Fibroblast of lung (primary cell): ENCODE measurements around the gene TAMALIN. TPM values are rescaled to one million over a fixed set of nuclear protein-coding genes. Genes with fewer than 3 reads are reported as not detected.

Source experiments
- DNase-seq, 2 donors: peaks; one replicate each; pipeline versions ENCODE4 v3.0.0 to v3.0.0-alpha.2; 2010; ENCODE audit warnings: low read depth in 2 of 2
- H2AFZ ChIP-seq: 2 replicates; pipeline ENCODE4 v1.5.1; 2012; ENCODE audit warnings: low read length, control low read depth, inconsistent platforms
- H3K27ac ChIP-seq: 2 replicates; pipeline ENCODE4 v1.5.1; 2011; ENCODE audit warnings: low read length, control low read depth; ENCODE audit not compliant: insufficient read depth
- H3K27me3 ChIP-seq: 2 replicates; pipeline ENCODE4 v1.5.1; 2011; ENCODE audit warnings: mild to moderate bottlenecking, low read length; ENCODE audit not compliant: control insufficient read depth, insufficient read depth
- H3K36me3 ChIP-seq: 2 replicates; pipeline ENCODE4 v1.5.1; 2011; ENCODE audit warnings: low read length; ENCODE audit not compliant: control insufficient read depth, insufficient read depth
- H3K4me1 ChIP-seq: 2 replicates; pipeline ENCODE4 v1.5.1; 2011; ENCODE audit warnings: low read length; ENCODE audit not compliant: control insufficient read depth, insufficient read depth; ENCODE audit errors: extremely low read depth
- H3K4me2 ChIP-seq: 2 replicates; pipeline ENCODE4 v1.5.1; 2011; ENCODE audit warnings: low read length, control low read depth; ENCODE audit not compliant: insufficient read depth; ENCODE audit errors: extremely low read depth
- H3K4me3 ChIP-seq, 4 experiments: fragments of 200-600 bp in 1 of 4; sonication (generic) in 1 of 4; replicated peaks in 1 of 4; 2 replicates each; pipeline ENCODE4 v1.5.1; 2011 to 2016; ENCODE audit warnings: low read length in 4 of 4, low read depth in 3 of 4, mild to moderate bottlenecking in 3 of 4, control low read depth in 2 of 4, inconsistent platforms in 1 of 4, mixed read lengths in 1 of 4; ENCODE audit not compliant: insufficient read depth in 1 of 4; ENCODE audit errors: control extremely low read depth in 1 of 4
- H3K79me2 ChIP-seq: 2 replicates; pipeline ENCODE4 v1.5.1; 2012; ENCODE audit warnings: mild to moderate bottlenecking, low read length, inconsistent platforms; ENCODE audit not compliant: control insufficient read depth, insufficient read depth
- H3K9ac ChIP-seq: 2 replicates; pipeline ENCODE4 v1.5.1; 2011; ENCODE audit warnings: mild to moderate bottlenecking, low read length, control low read depth; ENCODE audit not compliant: insufficient read depth
- H3K9me3 ChIP-seq: 2 replicates; pipeline ENCODE4 v1.5.1; 2012; ENCODE audit warnings: low read depth, low read length; ENCODE audit not compliant: control insufficient read depth, insufficient read depth
- H4K20me1 ChIP-seq: 2 replicates; pipeline ENCODE4 v1.5.1; 2011; ENCODE audit warnings: low read length; ENCODE audit not compliant: control insufficient read depth, insufficient read depth; ENCODE audit errors: extremely low read depth
- EZH2 ChIP-seq: IDR thresholded peaks from 2 replicates; pipeline ENCODE4 v1.5.1; 2012; ENCODE audit warnings: low read length, control low read depth, mild to moderate bottlenecking; ENCODE audit errors: missing control alignments
- polyA plus RNA-seq, 2 donors: library from polyadenylated mRNA; depleted of rRNA in 1 of 2; stranded (reverse) in 1 of 2; unstranded in 1 of 2; fragments of >200 nt; gene quantifications; 2 replicates each; pipeline ENCODE4 v1.2.1, GENCODE V29; 2011 to 2012; ENCODE audit warnings: missing spikeins in 1 of 2
- total RNA-seq: library from RNA; depleted of rRNA; stranded (reverse); fragments of >200 nt; gene quantifications from 2 replicates; pipeline ENCODE4 v1.2.1, GENCODE V29; 2014
- TF ChIP-seq, protein P1 (sequence below), 2 donors: IDR thresholded peaks in 1 of 2; conservative IDR thresholded peaks in 1 of 2; 1 replicate in 1 of 2; 2 replicates in 1 of 2; pipeline ENCODE4 v1.5.1; 2011 to 2012; ENCODE audit warnings: low read length in 2 of 2, control low read depth in 1 of 2, inconsistent platforms in 1 of 2, low read depth in 1 of 2, mild to moderate bottlenecking in 1 of 2

The TAMALIN gene
- total and polyA plus RNA-seq, 2 donors (not counting 1 experiment from before 2014, with no cell fraction given), result 5.3 to 12.1 TPM

DNA sequence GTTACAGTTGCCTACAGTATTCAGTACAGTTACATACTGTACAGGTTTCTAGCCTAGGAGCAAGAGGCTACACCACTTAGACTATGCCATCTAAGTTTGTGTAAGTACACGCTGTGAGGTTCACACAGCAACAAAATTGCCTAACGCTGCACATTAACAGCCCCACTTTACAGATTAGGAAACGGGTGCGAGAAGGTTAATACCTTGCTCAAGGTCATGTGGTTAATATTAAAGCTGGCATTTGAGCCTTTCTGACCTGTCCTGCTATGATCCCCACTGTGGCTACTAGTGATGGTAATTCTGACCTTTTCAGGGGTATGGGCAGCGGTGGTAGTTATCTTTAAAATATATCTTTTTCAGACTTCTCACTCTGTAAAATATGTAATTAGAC is 34.3 kb upstream of the TAMALIN start:
- Histone ChIP-seq H3K4me1 (peaks cover 13% of the 10 kb centered on the region), H3K27ac (peak overlapping the region; percentile 28), H3K36me3 (peaks cover 12% of the 10 kb centered on the region), H4K20me1 (no peaks in the 10 kb centered on the region), H2AFZ (no peak overlapping the region), H3K79me2 (peaks cover 6% of the 10 kb centered on the region), H3K9ac (no peak overlapping the region), H3K4me2 (peak overlapping the region; percentile 52), H3K4me3 (no peak overlapping the region), H3K9me3 (no peaks in the 10 kb centered on the region), H3K27me3 (no peaks in the 10 kb centered on the region)
- TF ChIP-seq, protein P1, sequence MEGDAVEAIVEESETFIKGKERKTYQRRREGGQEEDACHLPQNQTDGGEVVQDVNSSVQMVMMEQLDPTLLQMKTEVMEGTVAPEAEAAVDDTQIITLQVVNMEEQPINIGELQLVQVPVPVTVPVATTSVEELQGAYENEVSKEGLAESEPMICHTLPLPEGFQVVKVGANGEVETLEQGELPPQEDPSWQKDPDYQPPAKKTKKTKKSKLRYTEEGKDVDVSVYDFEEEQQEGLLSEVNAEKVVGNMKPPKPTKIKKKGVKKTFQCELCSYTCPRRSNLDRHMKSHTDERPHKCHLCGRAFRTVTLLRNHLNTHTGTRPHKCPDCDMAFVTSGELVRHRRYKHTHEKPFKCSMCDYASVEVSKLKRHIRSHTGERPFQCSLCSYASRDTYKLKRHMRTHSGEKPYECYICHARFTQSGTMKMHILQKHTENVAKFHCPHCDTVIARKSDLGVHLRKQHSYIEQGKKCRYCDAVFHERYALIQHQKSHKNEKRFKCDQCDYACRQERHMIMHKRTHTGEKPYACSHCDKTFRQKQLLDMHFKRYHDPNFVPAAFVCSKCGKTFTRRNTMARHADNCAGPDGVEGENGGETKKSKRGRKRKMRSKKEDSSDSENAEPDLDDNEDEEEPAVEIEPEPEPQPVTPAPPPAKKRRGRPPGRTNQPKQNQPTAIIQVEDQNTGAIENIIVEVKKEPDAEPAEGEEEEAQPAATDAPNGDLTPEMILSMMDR (conservative IDR thresholded peaks at IDR 0.05 in 1 of 2, IDR thresholded peaks at IDR 0.05 in 1 of 2; ENCODE audit: low read depth in 1 of 2, low read length in 2 of 2), result no peak
- TF ChIP-seq EZH2, result no peak
- no peak for DNase-seq

DNA sequence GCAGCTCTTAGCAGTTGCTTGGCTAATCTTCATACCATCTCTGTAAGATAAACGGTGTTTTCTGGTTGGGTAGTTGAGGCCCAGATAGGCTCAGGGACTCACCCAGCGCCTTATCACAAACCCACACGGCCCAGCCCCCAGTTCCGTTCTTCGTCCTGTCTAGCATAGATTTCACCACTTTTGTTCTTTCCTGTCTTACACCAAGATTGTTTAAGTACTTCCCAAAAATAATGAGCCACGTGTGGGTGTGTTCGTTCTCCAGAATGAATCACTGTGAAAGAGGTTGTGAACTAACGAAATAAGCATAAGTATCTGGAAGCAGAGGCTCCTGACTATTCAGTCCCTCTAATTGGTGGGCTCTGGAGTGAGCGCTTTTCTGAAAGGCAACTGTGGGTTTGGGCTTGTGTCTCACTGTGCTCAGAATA is 33.9 kb upstream of the TAMALIN start:
- Histone ChIP-seq H3K9ac (no peak overlapping the region), H3K79me2 (peaks cover 6% of the 10 kb centered on the region), H2AFZ (no peak overlapping the region), H3K36me3 (peaks cover 12% of the 10 kb centered on the region), H4K20me1 (no peaks in the 10 kb centered on the region), H3K4me3 (no peak overlapping the region), H3K27me3 (no peaks in the 10 kb centered on the region), H3K4me1 (peaks cover 13% of the 10 kb centered on the region), H3K27ac (peak overlapping the region; percentile 28), H3K4me2 (peak overlapping the region; percentile 52), H3K9me3 (no peaks in the 10 kb centered on the region)
- peak; percentile 80 to 92 for DNase-seq
- no peak for TF ChIP-seq EZH2
- TF ChIP-seq, protein P1 (conservative IDR thresholded peaks at IDR 0.05 in 1 of 2, IDR thresholded peaks at IDR 0.05 in 1 of 2; ENCODE audit: low read depth in 1 of 2, low read length in 2 of 2), result no peak

DNA sequence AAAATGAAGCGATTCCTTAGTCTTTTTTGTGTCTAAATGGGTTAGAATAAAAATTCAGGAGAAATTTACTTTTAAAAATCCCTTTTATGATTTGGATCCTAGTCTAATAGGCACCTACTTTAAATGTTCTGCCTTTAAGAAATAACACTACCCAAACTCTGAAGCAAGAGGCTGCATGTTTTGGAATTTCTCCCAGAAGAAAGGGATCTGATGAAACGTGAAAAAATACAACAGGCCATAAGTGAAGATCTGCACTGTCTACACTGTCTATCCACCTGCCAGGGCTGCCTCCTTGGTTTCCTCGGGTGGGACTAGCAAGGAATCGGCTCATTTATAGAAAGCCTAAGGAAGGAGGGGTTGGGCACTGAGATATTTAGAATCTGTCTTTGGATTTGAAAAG is 33.2 kb upstream of the TAMALIN start:
- Histone ChIP-seq H3K27ac (no peak overlapping the region), H3K4me2 (no peak overlapping the region), H4K20me1 (no peaks in the 10 kb centered on the region), H3K9me3 (no peaks in the 10 kb centered on the region), H3K36me3 (peaks cover 12% of the 10 kb centered on the region), H3K4me3 (no peak overlapping the region), H2AFZ (no peak overlapping the region), H3K79me2 (peaks cover 4% of the 10 kb centered on the region), H3K27me3 (no peaks in the 10 kb centered on the region), H3K4me1 (peaks cover 13% of the 10 kb centered on the region), H3K9ac (no peak overlapping the region)
- DNase-seq, result peak in 1 of 2 donors; percentile 70
- TF ChIP-seq EZH2, result no peak
- TF ChIP-seq, protein P1 (conservative IDR thresholded peaks at IDR 0.05 in 1 of 2, IDR thresholded peaks at IDR 0.05 in 1 of 2; ENCODE audit: low read depth in 1 of 2, low read length in 2 of 2), result no peak
